Tibial nerve (tissue), 4 donors: Measurements from ENCODE around the gene LAMP5. TPM values are rescaled to one million over a fixed set of nuclear protein-coding genes. Genes with fewer than 3 reads are reported as not detected.
A peak's percentile ranks its signal among the peaks of the same experiment; 100 is the strongest.

Experiments used
- DNase-seq, 2 donors: peaks; one replicate each; pipeline ENCODE4 v3.0.0-alpha.2; 2019; ENCODE audit warnings: low spot score in 2 of 2
- H3K27ac ChIP-seq, 4 donors: fragments of 200-600 bp; sonication (generic) in 3 of 4; one replicate each; pipeline ENCODE4 v1.5.1; 2017 to 2019; ENCODE audit warnings: mild to moderate bottlenecking in 1 of 4
- H3K27me3 ChIP-seq, 2 donors: fragments of 200-600 bp; sonication (generic) in 1 of 2; one replicate each; pipeline versions ENCODE4 v1.5.1 to v1.6.0; 2017 to 2019
- H3K36me3 ChIP-seq, 3 donors: fragments of 200-600 bp; sonication (generic); one replicate each; pipeline ENCODE4 v1.5.1; 2018 to 2019
- H3K4me1 ChIP-seq, 4 donors: fragments of 200-600 bp; sonication (generic) in 3 of 4; one replicate each; pipeline ENCODE4 v1.5.1; 2017 to 2019
- H3K4me3 ChIP-seq, 4 donors: fragments of 200-600 bp; sonication (generic) in 3 of 4; one replicate each; pipeline ENCODE4 v1.5.1; 2017 to 2019; ENCODE audit warnings: mild to moderate bottlenecking in 1 of 4, moderate library complexity in 1 of 4
- H3K9me3 ChIP-seq, 4 donors: fragments of 200-600 bp; sonication (generic) in 3 of 4; one replicate each; pipeline ENCODE4 v1.5.1; 2017 to 2019
- EP300 ChIP-seq, 2 donors: sonication (generic); formaldehyde crosslinking; IDR thresholded peaks; one replicate each; pipeline ENCODE4 v1.6.1; 2017; ENCODE audit warnings: antibody characterized with exemption in 2 of 2, mild to moderate bottlenecking in 1 of 2
- POLR2A ChIP-seq, 2 donors: fragments of 450-650 bp; IDR thresholded peaks; one replicate each; pipeline ENCODE4 v1.6.1; 2017; ENCODE audit warnings: antibody characterized with exemption in 2 of 2, mild to moderate bottlenecking in 2 of 2, moderate library complexity in 2 of 2
- WGBS, 2 donors: methylation state at CpG; one replicate each; pipeline ENCODE4 v1.1.5; 2018; 5-methylcytosine and 5-hydroxymethylcytosine counted together
- total RNA-seq, 4 donors: library from RNA; depleted of rRNA; stranded (reverse); fragments of >200 nt; gene quantifications; one replicate each; pipeline ENCODE4 v1.1.0, GENCODE V29; 2016
- TF ChIP-seq, protein P1 (sequence below), 5 experiments: fragments of 200-600 bp in 3 of 5; fragments of 450-650 bp in 2 of 5; sonication (generic) in 3 of 5; IDR thresholded peaks; one replicate each; pipeline ENCODE4 v1.5.1; 2016 to 2019; ENCODE audit warnings: antibody characterized with exemption in 5 of 5, mild to moderate bottlenecking in 3 of 5, moderate library complexity in 2 of 5

LAMP5 gene
- total RNA-seq, 4 donors from 2014 or later, result 0.21 to 0.59 (median 0.44) TPM; not detected in 1

DNA sequence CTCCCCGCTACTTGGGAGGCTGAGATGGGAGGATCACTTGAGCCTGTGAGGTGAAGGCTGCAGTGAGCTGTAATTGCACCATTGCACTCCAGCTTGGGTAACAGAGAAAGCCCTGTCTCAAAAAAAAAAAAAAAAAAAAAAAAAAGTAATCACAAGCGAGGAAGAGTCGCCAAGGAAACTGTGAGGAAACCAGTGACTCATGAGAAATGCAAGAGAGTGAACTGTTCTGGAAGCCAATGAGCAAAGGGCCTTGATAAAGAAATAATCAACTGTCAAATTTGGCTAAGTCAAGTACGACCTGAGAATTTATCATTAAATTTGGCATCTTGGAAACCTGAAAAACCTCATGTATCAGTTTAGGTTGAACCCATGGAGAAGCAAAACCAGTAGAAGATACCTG lies 16.1 kb upstream of the LAMP5 start:
- no peaks in the 10 kb centered on the region for H3K27me3 ChIP-seq
- no peak overlapping the region for H3K4me3 ChIP-seq
- DNase-seq, result no peak
- H3K27ac ChIP-seq, result no peak overlapping the region
- no peaks in the 10 kb centered on the region for H3K36me3 ChIP-seq
- TF ChIP-seq, protein P1, sequence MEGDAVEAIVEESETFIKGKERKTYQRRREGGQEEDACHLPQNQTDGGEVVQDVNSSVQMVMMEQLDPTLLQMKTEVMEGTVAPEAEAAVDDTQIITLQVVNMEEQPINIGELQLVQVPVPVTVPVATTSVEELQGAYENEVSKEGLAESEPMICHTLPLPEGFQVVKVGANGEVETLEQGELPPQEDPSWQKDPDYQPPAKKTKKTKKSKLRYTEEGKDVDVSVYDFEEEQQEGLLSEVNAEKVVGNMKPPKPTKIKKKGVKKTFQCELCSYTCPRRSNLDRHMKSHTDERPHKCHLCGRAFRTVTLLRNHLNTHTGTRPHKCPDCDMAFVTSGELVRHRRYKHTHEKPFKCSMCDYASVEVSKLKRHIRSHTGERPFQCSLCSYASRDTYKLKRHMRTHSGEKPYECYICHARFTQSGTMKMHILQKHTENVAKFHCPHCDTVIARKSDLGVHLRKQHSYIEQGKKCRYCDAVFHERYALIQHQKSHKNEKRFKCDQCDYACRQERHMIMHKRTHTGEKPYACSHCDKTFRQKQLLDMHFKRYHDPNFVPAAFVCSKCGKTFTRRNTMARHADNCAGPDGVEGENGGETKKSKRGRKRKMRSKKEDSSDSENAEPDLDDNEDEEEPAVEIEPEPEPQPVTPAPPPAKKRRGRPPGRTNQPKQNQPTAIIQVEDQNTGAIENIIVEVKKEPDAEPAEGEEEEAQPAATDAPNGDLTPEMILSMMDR (IDR thresholded peaks at IDR 0.05), result no peak
- TF ChIP-seq EP300 (IDR thresholded peaks at IDR 0.05) (no peak), POLR2A (IDR thresholded peaks at IDR 0.05) (no peak)
- peaks cover 0 to 2% (median 0%) of the 10 kb centered on the region in 4 donors for H3K4me1 ChIP-seq
- 84 to 90% methylated on average over 4 of the region's 4 CpGs for WGBS, 2 donors
- no peaks in the 10 kb centered on the region for H3K9me3 ChIP-seq

DNA sequence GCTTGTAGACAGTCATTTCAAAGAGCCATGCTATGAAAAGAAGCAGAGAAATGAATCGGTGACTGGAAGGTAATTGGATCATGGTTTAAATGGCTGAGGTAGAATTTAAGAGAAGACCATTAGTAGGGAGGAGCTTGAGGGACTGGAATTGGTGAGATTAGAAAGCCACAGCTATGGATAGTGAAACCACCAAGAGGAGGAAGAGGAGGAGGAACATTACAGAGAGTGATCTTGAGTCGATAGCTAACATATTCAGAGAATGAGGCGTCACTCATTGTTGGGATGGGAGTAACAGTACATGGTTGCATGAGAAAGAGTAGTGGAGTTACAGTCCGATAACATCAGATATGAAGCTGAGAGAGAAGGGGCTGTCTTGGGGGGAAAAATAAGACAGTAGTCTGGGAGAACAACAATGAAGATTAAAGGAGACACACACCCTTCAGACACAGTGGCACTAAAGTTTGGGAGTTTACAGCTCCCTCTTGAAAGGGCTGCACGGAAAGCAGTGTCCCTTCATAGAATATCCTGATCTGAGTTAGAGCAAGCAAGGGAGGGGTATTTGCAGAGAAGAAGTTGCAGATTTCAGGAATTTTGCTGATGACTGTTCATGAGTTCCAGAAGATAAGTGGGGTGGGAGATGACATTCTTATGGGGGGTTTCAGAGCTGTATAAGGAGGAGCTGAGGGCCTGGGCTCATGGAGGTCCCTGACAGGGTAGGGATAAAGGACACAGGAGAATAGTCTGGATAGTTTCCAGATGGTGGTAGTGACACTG lies 15.1 kb upstream of the LAMP5 start:
- Histone ChIP-seq H3K27me3 (no peaks in the 10 kb centered on the region), H3K4me3 (no peak overlapping the region), H3K27ac (no peak overlapping the region), H3K4me1 (peaks cover 0 to 12% (median 3%) of the 10 kb centered on the region in 4 donors), H3K9me3 (no peaks in the 10 kb centered on the region), H3K36me3 (no peaks in the 10 kb centered on the region)
- TF ChIP-seq, protein P1 (IDR thresholded peaks at IDR 0.05), result no peak
- no peak for TF ChIP-seq POLR2A (IDR thresholded peaks at IDR 0.05)
- no peak for TF ChIP-seq EP300 (IDR thresholded peaks at IDR 0.05)
- no peak for DNase-seq
- 85% methylated on average over 5 of the region's 5 CpGs for WGBS, 2 donors

DNA sequence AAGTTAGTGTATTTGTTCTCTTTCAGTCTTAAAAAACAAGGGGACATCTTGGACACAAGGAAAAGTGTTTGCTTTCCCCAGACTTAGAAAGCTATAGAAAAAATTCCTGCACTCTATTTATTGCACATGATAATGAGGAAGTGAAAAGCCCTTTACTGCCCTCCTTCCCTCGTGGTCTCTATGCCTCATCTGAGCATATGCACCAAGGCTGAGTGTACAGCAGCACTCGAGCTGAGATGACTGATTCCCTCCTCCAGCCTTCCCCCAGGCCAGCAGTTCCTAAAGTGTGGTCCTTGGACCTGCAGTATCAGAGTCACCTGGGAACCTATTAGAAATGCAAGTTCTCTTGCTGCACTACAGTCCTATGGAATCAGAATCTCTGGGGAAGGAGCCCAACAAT lies 14.3 kb upstream of the LAMP5 start:
- no peaks in the 10 kb centered on the region for H3K36me3 ChIP-seq
- no peaks in the 10 kb centered on the region for H3K9me3 ChIP-seq
- TF ChIP-seq, protein P1 (IDR thresholded peaks at IDR 0.05), result no peak
- TF ChIP-seq EP300 (IDR thresholded peaks at IDR 0.05) (no peak), POLR2A (IDR thresholded peaks at IDR 0.05) (no peak)
- 9 to 26% methylated on average over 2 of the region's 2 CpGs for WGBS, 2 donors
- H3K4me3 ChIP-seq, result no peak overlapping the region
- H3K27me3 ChIP-seq, result no peaks in the 10 kb centered on the region
- DNase-seq, result no peak
- H3K27ac ChIP-seq, result no peak overlapping the region
- peaks cover 0 to 12% (median 3%) of the 10 kb centered on the region in 4 donors for H3K4me1 ChIP-seq

DNA sequence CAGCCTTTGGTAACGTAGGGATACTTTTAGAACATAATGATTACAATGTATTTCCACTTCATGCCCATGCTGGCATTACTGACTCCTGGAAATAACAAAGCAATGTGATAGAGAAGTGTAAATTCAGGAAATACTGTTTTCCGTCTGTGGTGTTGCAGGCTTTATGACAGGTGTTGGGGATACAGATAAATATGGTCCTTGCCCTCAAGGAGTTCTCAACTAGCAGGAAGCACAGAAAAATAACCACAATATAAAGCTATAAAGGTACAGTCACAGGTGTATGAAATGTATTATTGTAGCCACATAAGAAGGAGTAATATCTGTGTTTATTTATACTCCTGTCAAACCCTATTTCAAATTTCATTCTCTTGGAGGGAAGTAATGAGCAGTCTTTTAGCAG lies 12.9 kb upstream of the LAMP5 start:
- no peak for TF ChIP-seq EP300 (IDR thresholded peaks at IDR 0.05)
- no peak for TF ChIP-seq POLR2A (IDR thresholded peaks at IDR 0.05)
- TF ChIP-seq, protein P1 (IDR thresholded peaks at IDR 0.05), result no peak
- 85 to 93% methylated on average over 2 of the region's 2 CpGs for WGBS, 2 donors
- no peak overlapping the region for H3K4me3 ChIP-seq
- no peaks in the 10 kb centered on the region for H3K36me3 ChIP-seq
- H3K27ac ChIP-seq, result no peak overlapping the region
- peaks cover 0 to 16% (median 3%) of the 10 kb centered on the region in 4 donors for H3K4me1 ChIP-seq
- DNase-seq, result no peak
- H3K27me3 ChIP-seq, result peaks cover 0 to 12% of the 10 kb centered on the region in 2 donors
- no peaks in the 10 kb centered on the region for H3K9me3 ChIP-seq

DNA sequence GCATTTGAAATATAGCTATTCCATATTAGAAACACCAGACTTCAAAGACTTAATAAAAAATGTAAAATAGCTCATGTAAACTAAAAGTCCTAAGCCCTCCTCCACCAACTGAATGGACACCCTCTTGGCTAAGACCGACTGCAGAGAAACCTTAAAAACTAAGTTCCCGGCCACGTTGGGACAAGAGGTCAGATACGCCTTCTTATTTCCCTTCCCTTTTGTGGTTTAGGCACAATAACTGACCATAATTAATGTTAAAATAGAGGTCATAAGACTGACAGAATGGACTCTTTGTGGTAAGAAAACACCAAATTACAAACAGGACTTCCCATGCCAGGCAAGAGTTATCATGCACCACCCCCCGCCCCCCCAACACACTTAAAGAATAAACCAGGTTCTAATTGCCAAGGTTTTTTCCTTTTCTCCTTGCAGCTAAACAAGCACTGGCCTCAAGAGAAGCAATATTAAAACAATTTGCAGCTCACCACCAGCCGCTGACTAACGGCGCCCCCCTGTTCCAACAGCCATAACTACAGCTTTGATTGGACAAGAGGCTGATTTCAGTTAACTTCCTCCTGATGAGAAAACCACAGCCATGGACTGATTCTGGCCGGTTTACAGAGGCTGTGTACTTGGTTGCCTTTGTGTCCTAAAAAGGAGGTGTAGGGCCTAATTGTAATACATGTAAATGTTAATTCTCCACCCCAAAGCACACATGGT lies 10.7 kb upstream of the LAMP5 start:
- Histone ChIP-seq H3K9me3 (no peaks in the 10 kb centered on the region), H3K4me3 (no peak overlapping the region), H3K36me3 (no peaks in the 10 kb centered on the region), H3K27me3 (peaks cover 0 to 34% of the 10 kb centered on the region in 2 donors), H3K4me1 (peaks cover 0 to 37% (median 8%) of the 10 kb centered on the region in 4 donors), H3K27ac (no peak overlapping the region)
- TF ChIP-seq POLR2A (IDR thresholded peaks at IDR 0.05) (no peak), EP300 (IDR thresholded peaks at IDR 0.05) (no peak)
- TF ChIP-seq, protein P1 (IDR thresholded peaks at IDR 0.05), result peak in 2 of 5 experiments; percentile 16 to 30
- WGBS, 2 donors, result 25% methylated on average over 9 of the region's 9 CpGs
- peak in 1 of 2 donors; percentile 13 for DNase-seq
